ENCODE measurements around the gene TBC1D1. TPM values are rescaled to one million over a fixed set of nuclear protein-coding genes. Genes with fewer than 3 reads are reported as not detected.

The TBC1D1 gene
- total RNA-seq, 2 donors from 2014 or later: 139 to 220 TPM

GRCh38 chr4:38091636-38092035 is 200.8 kb downstream of the TBC1D1 start:
- peaks cover 35% of the 10 kb centered on the region for H3K36me3 ChIP-seq
- H3K9me3 ChIP-seq: no peaks in the 10 kb centered on the region
- H3K4me1 ChIP-seq: peaks cover 0 to 1% of the 10 kb centered on the region in 2 donors
- no peak for TF ChIP-seq CTCF (IDR thresholded peaks at IDR 0.05)
- no peak overlapping the region for H3K4me3 ChIP-seq
- DNase-seq (ENCODE audit: low spot score): no peak
- no peak overlapping the region for H3K27ac ChIP-seq
- no peaks in the 10 kb centered on the region for H3K27me3 ChIP-seq

- Histone ChIP-seq H3K27ac (no peak overlapping the region), H3K27me3 (no peaks in the 10 kb centered on the region), H3K36me3 (peaks cover 42% of the 10 kb centered on the region), H3K4me1 (no peaks in the 10 kb centered on the region), H3K9me3 (no peaks in the 10 kb centered on the region), H3K4me3 (no peak overlapping the region)
- TF ChIP-seq CTCF (IDR thresholded peaks at IDR 0.05): no peak
- DNase-seq (ENCODE audit: low spot score): no peak
Observed at GRCh38 chr4:38092701-38093100, 201.8 kb downstream of the TBC1D1 start.

GRCh38 chr4:38094419-38094818 is 203.5 kb downstream of the TBC1D1 start:
- no peak overlapping the region for H3K4me3 ChIP-seq
- no peak for DNase-seq (ENCODE audit: low spot score)
- no peak overlapping the region for H3K27ac ChIP-seq
- H3K27me3 ChIP-seq: no peaks in the 10 kb centered on the region
- peaks cover 41% of the 10 kb centered on the region for H3K36me3 ChIP-seq
- no peaks in the 10 kb centered on the region for H3K4me1 ChIP-seq
- TF ChIP-seq CTCF (IDR thresholded peaks at IDR 0.05): no peak
- no peaks in the 10 kb centered on the region for H3K9me3 ChIP-seq

GRCh38 chr4:38095691-38096090 is 204.8 kb downstream of the TBC1D1 start:
- no peaks in the 10 kb centered on the region for H3K4me1 ChIP-seq
- DNase-seq (ENCODE audit: low spot score): no peak
- H3K9me3 ChIP-seq: no peaks in the 10 kb centered on the region
- no peak for TF ChIP-seq CTCF (IDR thresholded peaks at IDR 0.05)
- H3K4me3 ChIP-seq: no peak overlapping the region
- no peak overlapping the region for H3K27ac ChIP-seq
- H3K27me3 ChIP-seq: no peaks in the 10 kb centered on the region
- H3K36me3 ChIP-seq: peaks cover 36% of the 10 kb centered on the region

GRCh38 chr4:38097818-38098217 is 206.9 kb downstream of the TBC1D1 start:
- no peak for TF ChIP-seq CTCF (IDR thresholded peaks at IDR 0.05)
- Histone ChIP-seq H3K27ac (no peak overlapping the region), H3K36me3 (peaks cover 36% of the 10 kb centered on the region), H3K4me3 (no peak overlapping the region), H3K4me1 (no peaks in the 10 kb centered on the region), H3K27me3 (no peaks in the 10 kb centered on the region), H3K9me3 (no peaks in the 10 kb centered on the region)
- no peak for DNase-seq (ENCODE audit: low spot score)

- Histone ChIP-seq H3K27me3 (no peaks in the 10 kb centered on the region), H3K4me1 (no peaks in the 10 kb centered on the region), H3K36me3 (peaks cover 43% of the 10 kb centered on the region), H3K9me3 (no peaks in the 10 kb centered on the region), H3K4me3 (no peak overlapping the region), H3K27ac (peak overlapping the region in 1 of 2 donors; percentile 52)
- DNase-seq (ENCODE audit: low spot score): no peak
- TF ChIP-seq CTCF (IDR thresholded peaks at IDR 0.05): no peak
Observed at GRCh38 chr4:38099020-38099600, 208.2 kb downstream of the TBC1D1 start.
